ENCODE measurements around the gene OR2F1.

GRCh38 chr7:143948733-143949132 lies 5.9 kb upstream of the OR2F1 start:
- no peak for TF ChIP-seq POLR2AphosphoS5 (IDR thresholded peaks at IDR 0.05; ENCODE audit: low read depth, low read length)
- TF ChIP-seq, protein P1, sequence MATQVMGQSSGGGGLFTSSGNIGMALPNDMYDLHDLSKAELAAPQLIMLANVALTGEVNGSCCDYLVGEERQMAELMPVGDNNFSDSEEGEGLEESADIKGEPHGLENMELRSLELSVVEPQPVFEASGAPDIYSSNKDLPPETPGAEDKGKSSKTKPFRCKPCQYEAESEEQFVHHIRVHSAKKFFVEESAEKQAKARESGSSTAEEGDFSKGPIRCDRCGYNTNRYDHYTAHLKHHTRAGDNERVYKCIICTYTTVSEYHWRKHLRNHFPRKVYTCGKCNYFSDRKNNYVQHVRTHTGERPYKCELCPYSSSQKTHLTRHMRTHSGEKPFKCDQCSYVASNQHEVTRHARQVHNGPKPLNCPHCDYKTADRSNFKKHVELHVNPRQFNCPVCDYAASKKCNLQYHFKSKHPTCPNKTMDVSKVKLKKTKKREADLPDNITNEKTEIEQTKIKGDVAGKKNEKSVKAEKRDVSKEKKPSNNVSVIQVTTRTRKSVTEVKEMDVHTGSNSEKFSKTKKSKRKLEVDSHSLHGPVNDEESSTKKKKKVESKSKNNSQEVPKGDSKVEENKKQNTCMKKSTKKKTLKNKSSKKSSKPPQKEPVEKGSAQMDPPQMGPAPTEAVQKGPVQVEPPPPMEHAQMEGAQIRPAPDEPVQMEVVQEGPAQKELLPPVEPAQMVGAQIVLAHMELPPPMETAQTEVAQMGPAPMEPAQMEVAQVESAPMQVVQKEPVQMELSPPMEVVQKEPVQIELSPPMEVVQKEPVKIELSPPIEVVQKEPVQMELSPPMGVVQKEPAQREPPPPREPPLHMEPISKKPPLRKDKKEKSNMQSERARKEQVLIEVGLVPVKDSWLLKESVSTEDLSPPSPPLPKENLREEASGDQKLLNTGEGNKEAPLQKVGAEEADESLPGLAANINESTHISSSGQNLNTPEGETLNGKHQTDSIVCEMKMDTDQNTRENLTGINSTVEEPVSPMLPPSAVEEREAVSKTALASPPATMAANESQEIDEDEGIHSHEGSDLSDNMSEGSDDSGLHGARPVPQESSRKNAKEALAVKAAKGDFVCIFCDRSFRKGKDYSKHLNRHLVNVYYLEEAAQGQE (IDR thresholded peaks at IDR 0.05; ENCODE audit: insufficient read depth in 1 of 2, low read depth in 2 of 2, low read length in 2 of 2): no peak
